IPS-15b (cell line): ENCODE data around the gene BCL2L2.
A peak's percentile ranks its signal among the peaks of the same experiment; 100 is the strongest.

ENCODE experiments used
- H3K27me3 ChIP-seq: one replicate; pipeline ENCODE4 v1.6.1; 2013; ENCODE audit warnings: low read length; ENCODE audit not compliant: control insufficient read depth, insufficient read depth
- H3K36me3 ChIP-seq: one replicate; pipeline ENCODE4 v1.6.1; 2013; ENCODE audit warnings: low read length; ENCODE audit not compliant: control insufficient read depth, insufficient read depth
- H3K4me1 ChIP-seq: one replicate; pipeline ENCODE4 v1.6.1; 2013; ENCODE audit warnings: mild to moderate bottlenecking, low read length; ENCODE audit not compliant: control insufficient read depth, insufficient read depth
- H3K4me3 ChIP-seq: one replicate; pipeline ENCODE4 v1.5.1; 2013; ENCODE audit warnings: low read depth, low read length
- H3K9ac ChIP-seq: one replicate; pipeline ENCODE4 v1.6.1; 2013; ENCODE audit warnings: low read depth, mild to moderate bottlenecking, low read length
- H3K9me3 ChIP-seq: one replicate; pipeline ENCODE4 v1.6.1; 2013; ENCODE audit warnings: mild to moderate bottlenecking, low read length; ENCODE audit not compliant: control insufficient read depth, insufficient read depth

Gene BCL2L2

DNA sequence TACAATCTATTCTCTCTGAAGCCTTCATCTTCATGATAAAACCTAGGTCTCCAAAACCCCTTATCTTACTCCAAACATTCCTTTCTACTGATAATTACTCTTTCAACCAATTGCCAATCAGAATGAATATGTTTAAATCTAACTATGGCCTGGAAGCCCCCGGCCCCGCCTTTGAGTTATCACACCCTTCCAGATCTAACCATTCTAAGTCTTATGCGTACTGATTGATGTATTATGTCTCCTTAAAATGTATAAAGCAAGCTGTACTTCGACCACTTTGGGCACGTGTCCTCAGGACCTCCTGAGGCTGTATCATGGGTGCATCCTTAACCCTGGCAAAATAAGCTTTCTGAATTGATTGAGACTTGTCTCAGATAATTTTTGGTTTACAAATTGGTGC lies 29.0 kb downstream of the BCL2L2 start:
- Histone ChIP-seq H3K9ac (no peak overlapping the region), H3K27me3 (no peaks in the 10 kb centered on the region), H3K36me3 (no peaks in the 10 kb centered on the region), H3K4me1 (no peaks in the 10 kb centered on the region), H3K9me3 (peaks cover 6% of the 10 kb centered on the region), H3K4me3 (no peak overlapping the region)

DNA sequence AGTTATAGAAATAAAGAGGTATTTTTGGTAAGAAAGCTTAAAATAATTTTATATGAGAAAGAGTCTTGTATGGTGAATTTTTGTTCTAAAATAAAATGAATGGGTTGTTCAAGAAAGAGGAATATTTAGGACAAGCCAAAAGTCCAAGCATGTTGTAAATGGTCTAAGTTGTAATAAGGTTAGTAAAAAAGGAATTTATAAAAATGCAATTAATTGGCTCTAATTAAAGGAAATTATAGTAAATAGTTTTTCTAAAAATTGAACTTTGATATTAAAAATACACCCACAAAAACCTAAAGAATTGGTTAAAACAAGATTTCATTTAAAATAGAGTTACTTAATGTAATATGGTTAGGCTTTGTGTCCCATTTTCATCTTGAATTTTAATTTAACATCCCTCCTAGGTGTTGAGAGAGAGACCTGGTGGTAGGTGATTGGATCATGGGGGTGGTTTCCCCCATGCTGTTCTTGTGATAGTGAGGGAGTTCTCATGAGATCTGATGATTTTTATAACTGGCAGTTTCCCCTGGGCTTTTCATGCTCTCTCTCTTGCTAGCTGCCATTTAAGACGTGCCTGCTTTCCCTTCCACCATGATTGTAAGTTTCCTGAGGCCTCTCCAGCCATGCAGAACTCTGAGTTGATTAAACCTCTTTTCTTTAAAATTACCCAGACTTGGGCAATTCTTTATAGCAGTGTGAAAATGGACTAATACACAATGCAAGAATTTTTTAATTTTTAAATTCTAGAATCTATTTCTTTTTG lies 33.1 kb downstream of the BCL2L2 start:
- H3K4me1 ChIP-seq = no peaks in the 10 kb centered on the region
- H3K4me3 ChIP-seq = no peak overlapping the region
- no peaks in the 10 kb centered on the region for H3K27me3 ChIP-seq
- H3K9ac ChIP-seq = no peak overlapping the region
- no peaks in the 10 kb centered on the region for H3K36me3 ChIP-seq
- peaks cover 6% of the 10 kb centered on the region for H3K9me3 ChIP-seq

DNA sequence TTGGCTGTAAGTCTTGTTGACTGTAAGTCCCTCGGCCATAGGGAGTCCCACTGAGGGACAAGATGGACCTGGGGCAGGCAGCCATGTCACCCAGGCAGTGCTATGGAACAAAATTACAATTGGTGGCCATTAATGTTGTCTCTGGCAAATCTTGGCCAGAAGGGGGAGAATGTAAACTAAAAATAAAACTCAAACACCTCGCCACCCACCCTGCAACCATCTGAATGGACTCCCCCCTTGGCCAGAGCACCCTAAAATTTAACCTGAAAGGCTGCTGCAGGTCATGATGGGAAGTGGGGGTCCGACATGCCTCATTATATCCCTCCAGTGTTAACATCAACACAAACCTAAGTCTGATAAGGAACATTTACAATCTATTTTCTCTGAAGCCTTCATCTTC lies 37.8 kb downstream of the BCL2L2 start:
- H3K9me3 ChIP-seq = no peaks in the 10 kb centered on the region
- H3K9ac ChIP-seq = no peak overlapping the region
- H3K4me3 ChIP-seq = no peak overlapping the region
- peaks cover 5% of the 10 kb centered on the region for H3K4me1 ChIP-seq
- H3K36me3 ChIP-seq = no peaks in the 10 kb centered on the region
- no peaks in the 10 kb centered on the region for H3K27me3 ChIP-seq

DNA sequence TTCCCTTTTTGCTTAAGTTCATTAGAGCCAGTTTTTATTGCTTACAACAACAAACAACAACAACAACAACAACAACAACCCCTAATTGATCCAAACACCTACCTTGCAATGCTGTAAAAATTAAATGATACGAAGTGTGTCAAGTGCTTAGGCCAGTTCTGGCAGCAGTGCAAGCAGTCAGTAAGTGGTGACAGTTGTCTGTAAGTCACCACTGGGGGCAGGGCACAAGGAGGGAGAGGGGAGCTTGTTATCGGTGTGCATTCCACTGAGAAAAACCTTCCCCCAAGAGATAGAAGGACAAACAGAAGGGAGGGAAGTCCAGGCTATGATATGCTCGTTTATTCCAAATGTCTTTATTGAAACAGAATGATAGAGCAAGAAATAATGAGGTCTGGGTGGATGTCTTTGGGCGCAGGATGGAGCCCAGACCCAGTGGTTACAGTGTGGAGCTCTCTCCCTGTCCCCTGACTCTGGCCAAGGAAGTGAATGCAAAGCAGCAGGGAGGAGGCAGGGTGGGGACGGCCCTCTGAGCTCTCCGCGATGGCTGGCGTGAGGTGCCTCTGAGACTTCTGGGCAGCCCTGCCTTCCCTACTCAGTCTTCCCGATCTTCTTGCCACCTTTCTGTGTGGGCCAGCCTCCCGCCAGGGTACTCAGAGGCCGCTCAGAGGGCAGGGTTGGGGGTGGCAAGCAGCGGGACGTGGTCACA lies 39.5 kb downstream of the BCL2L2 start:
- Histone ChIP-seq H3K4me1 (peaks cover 5% of the 10 kb centered on the region), H3K4me3 (no peak overlapping the region), H3K27me3 (peaks cover 7% of the 10 kb centered on the region), H3K9ac (no peak overlapping the region), H3K9me3 (no peaks in the 10 kb centered on the region), H3K36me3 (no peaks in the 10 kb centered on the region)

DNA sequence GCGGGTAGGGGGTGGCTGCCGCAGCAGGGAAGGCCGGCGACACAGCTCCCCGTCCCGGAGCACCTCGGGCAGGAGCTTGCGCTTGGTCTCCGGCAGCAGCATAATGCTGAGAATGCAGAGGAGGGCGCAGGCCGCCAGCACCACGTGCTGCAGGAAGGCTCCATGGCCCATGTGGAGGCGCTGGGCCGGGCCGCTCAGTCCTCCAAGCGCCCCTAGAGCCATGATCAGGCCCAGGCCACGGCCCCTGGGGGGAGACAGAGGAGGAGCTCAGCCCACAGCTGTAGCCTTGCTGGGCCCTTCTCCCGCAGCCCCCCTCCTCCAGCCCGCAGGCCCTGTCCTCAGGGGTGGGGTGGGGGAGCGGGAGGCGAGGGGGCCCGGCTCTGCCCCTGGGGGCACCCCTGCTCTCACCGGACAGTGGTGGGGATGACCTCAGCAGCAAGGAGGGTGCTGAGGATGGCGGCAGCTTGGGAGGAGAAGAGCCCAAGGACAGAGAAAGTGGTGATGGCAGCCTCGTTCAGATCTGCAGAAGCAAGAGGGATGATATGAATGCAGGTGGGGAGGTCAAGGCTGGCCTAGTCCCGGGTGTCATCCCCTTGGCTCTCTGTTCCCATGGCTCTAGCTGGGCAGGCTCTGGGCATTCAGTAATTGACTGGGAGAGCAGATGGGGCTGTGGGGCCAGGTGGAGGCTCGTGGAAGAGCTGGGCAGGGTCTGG lies 40.2 kb downstream of the BCL2L2 start:
- peaks cover 5% of the 10 kb centered on the region for H3K4me1 ChIP-seq
- H3K9me3 ChIP-seq = no peaks in the 10 kb centered on the region
- H3K27me3 ChIP-seq = peaks cover 13% of the 10 kb centered on the region
- no peak overlapping the region for H3K9ac ChIP-seq
- H3K4me3 ChIP-seq = no peak overlapping the region
- no peaks in the 10 kb centered on the region for H3K36me3 ChIP-seq

DNA sequence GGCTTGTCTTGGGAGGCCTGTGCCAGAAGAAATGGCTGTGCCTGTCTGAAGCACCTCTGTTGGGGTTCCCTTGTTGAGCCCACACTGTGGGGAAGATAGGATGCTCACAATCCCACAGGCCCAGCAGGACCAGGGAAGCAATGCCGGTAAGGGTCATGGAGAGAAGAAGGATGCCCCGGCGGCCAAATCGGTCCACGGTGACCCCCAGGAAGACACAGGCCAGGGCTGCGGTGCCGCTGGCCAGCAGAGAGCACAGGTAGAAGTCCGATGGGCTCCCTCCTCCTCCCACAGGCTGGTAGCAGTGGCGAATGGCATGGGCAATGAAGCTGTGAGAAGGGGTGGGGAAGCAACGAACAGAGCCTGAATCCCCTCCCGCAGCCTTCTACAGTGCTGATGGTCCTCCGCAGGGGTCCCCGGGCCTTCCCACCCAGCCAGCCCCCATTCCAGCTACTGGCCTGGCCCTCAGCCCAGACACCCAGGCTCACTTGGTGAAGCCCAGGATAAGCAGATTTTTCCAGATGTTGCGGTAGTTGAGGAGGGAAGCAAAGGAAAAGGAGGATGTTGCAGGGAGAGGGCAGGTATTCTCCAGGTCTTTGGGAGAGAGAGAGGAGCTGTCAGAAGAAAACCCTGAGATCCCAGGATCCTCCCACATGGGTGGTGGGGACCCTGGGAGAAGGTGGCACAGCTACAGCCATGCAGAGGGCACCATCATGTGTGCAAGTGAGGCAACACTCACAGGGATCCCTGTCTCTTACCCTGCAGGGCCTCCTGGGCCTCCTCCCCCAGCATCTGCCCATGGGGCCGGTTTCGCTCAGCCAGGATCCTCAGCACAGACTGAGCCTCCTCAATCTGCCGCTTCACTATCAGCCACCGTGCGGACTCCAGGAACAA lies 41.0 kb downstream of the BCL2L2 start:
- H3K36me3 ChIP-seq = no peaks in the 10 kb centered on the region
- no peak overlapping the region for H3K4me3 ChIP-seq
- H3K9ac ChIP-seq = no peak overlapping the region
- peaks cover 5% of the 10 kb centered on the region for H3K4me1 ChIP-seq
- no peaks in the 10 kb centered on the region for H3K9me3 ChIP-seq
- H3K27me3 ChIP-seq = peaks cover 13% of the 10 kb centered on the region

DNA sequence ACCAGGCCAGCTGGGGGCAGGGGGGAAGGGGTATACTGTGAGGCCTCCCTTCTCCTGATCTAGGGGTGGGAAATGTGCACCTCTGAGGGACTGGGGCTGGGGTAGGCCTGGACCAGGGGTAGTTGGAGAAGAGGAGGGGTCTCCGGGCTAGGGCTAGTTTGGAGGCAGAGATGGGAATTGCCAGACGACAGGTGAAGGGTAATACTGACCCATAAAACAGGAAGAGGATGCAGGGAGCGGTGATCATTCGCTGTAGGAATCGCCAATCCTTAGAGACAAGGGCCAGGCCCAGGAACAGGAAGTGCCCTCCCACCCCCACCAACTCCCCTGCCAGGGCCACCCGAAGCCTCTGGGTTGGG lies 41.6 kb downstream of the BCL2L2 start:
- H3K36me3 ChIP-seq = no peaks in the 10 kb centered on the region
- no peaks in the 10 kb centered on the region for H3K9me3 ChIP-seq
- H3K4me3 ChIP-seq = no peak overlapping the region
- H3K27me3 ChIP-seq = peaks cover 17% of the 10 kb centered on the region
- H3K9ac ChIP-seq = no peak overlapping the region
- peaks cover 5% of the 10 kb centered on the region for H3K4me1 ChIP-seq

DNA sequence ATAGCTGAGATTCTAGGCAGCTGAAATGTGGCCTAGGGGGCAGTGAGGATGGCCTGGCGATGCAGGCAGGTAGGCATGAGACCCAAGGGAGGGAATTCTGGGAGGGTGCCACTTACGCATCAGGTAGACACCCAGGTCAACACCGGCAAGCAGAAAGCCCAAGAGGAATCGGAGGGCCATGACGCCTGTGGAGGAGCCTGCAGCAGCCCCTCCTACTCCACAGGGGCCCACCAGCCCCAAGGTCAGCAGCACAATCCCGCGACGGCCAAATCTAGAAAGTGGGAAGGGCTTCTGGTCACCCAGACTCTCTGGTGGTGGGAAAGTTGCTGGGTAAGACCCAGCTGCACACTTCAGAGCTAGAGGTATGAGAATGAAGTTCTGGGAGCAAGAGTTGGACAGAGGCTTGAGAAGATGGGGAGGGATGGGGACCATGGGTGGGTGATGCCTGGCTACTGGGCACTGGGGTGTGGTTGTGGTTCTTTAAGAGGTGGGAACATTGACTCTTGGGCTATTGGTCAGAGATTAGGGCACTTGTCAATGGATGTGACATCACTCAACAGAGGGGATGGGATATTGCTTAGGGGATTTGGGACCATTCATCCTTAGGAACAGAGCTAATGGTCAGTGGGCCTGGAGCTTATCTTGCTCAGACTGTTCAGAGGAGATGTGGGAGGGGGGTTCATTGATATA lies 42.7 kb downstream of the BCL2L2 start:
- H3K27me3 ChIP-seq = peaks cover 27% of the 10 kb centered on the region
- no peaks in the 10 kb centered on the region for H3K36me3 ChIP-seq
- H3K9me3 ChIP-seq = no peaks in the 10 kb centered on the region
- no peak overlapping the region for H3K4me3 ChIP-seq
- H3K4me1 ChIP-seq = peaks cover 5% of the 10 kb centered on the region
- no peak overlapping the region for H3K9ac ChIP-seq

DNA sequence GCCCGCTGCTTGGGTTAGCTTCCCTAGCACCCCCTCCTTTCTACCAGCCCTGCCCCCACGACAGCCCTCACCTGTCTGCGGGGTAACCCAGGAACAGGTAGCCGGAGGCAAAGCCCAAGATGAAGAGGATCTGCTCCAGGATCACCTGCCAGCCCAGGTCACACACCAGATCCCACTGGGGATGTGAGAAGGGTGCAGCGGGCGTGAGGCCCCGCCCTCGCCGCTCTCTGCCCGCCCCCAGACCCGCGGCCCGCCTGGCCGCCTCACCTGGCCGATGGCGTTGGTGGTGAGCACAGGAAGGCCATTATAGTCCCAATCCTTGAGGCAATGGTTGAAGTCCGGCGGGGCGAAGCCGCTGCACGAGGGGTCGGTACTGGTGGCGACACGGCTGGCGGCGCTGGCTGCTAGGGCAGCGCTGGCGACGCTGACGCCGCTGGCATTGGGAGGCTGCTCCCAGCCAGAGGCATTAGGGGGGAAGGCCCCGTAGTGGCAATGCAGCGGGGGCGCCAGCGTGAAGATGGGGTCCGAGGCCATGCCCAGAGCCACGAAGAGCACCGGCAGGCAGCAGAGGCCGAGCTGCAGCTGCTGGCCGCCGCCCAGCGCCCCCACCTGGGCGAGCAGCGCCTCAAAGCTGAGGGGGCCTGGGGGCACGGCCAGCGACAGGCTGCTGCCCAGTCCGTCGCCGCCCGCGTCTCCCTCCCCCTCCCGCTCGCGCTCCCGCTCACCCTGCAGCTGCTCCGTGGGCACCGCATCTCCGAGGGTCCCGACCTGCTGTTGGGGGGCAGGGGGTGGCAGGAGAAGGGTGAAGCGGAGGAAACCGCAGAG lies 45.3 kb downstream of the BCL2L2 start:
- peaks cover 41% of the 10 kb centered on the region for H3K27me3 ChIP-seq
- H3K9ac ChIP-seq = no peak overlapping the region
- no peaks in the 10 kb centered on the region for H3K9me3 ChIP-seq
- H3K4me1 ChIP-seq = no peaks in the 10 kb centered on the region
- peak overlapping the region; percentile 72 for H3K4me3 ChIP-seq
- no peaks in the 10 kb centered on the region for H3K36me3 ChIP-seq

DNA sequence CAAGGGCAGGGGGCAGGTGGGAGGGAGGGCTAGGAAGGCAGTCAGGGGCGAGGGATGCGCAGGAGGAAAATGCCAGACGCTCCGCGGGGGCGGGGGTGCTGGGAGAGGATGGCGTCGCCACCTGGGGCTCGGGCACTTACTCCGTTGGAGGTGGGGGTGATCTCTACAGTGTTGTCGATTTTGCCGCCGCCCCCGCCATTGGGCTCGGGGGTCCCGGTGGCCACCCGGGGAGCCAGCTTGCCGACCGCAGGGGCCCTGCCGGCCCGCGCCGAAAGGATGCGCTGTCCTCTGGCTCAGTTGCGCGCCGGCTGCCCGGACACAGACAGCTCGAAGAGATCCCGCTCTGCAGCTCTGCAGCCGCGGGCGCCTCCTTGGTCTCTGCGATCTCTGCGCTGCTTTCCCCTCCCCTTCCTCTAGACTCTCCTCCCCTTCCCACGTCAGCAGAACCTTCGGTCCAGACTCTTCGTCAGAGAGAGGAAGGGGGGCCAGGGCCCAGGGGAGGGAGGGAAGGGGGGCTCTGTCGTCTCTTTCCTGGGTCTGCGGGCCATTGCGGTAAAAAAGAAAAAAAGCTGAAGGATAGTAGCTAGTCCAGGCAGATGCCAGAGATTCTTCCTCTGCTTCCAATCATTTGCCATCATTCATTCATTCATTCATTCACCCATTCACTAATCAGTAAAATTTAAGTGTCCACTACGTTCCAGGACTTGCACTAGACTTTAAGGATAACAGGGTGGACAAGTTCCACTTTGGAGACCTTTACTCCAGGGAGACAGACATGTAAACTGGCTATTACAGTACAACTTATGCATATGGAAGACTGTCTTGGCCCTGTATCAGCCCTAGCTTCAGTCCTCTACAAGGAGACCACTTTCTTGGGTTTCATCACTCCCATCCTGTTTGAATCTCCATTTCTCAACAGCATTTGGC lies 46.1 kb downstream of the BCL2L2 start, which contains the start of gene SLC22A17:
Gene SLC22A17 (minus strand): TSS at position 382 of the 927 bp plus-strand sequence.
- Histone ChIP-seq H3K9me3 (no peaks in the 10 kb centered on the region), H3K4me3 (peak within 1 kb of the TSS; percentile 72), H3K4me1 (no peaks in the 10 kb centered on the region), H3K9ac (no peak within 1 kb of the TSS), H3K36me3 (peaks cover 3% of the 10 kb centered on the region), H3K27me3 (peaks cover 41% of the 10 kb centered on the region)
